HL-60 (cell line): ENCODE results near the gene TJP3.

ENCODE experiments used
- DNase-seq, 2 experiments: peaks; one replicate each; pipeline ENCODE4 v3.0.0-alpha.2; 2010 to 2020; ENCODE audit warnings: low read depth in 1 of 2, low spot score in 1 of 2
- H3K27ac ChIP-seq: fragments of 250-450 bp; sonication (Bioruptor Pico); replicated peaks from 2 replicates; pipeline ENCODE4 v1.5.1; 2020; ENCODE audit warnings: mild to moderate bottlenecking, moderate library complexity
- H3K27me3 ChIP-seq: fragments of 250-450 bp; sonication (Bioruptor Pico); 2 replicates; pipeline ENCODE4 v1.5.1; 2021; ENCODE audit warnings: mild to moderate bottlenecking, moderate library complexity; ENCODE audit not compliant: insufficient read depth, poor library complexity, severe bottlenecking
- H3K4me3 ChIP-seq: replicated peaks from 2 replicates; pipeline ENCODE4 v1.5.1; 2011; ENCODE audit warnings: mild to moderate bottlenecking, control low read depth, low read length; ENCODE audit not compliant: insufficient read depth
- CTCF ChIP-seq: IDR thresholded peaks from one replicate; pipeline ENCODE4 v1.5.1; 2011; ENCODE audit warnings: low read length, control low read depth, inconsistent platforms; ENCODE audit not compliant: insufficient read depth
- GABPA ChIP-seq: IDR thresholded peaks from 2 replicates; pipeline ENCODE4 v1.6.1; 2012; ENCODE audit warnings: low read depth
- POLR2AphosphoS5 ChIP-seq: IDR thresholded peaks from 2 replicates; pipeline ENCODE4 v1.6.1; 2012; ENCODE audit warnings: low read depth
- REST ChIP-seq: IDR thresholded peaks from 2 replicates; pipeline ENCODE4 v1.6.1; 2012; ENCODE audit warnings: low read depth; ENCODE audit not compliant: insufficient replicate concordance
- SPI1 ChIP-seq: IDR thresholded peaks from 2 replicates; pipeline ENCODE4 v1.6.1; 2012; ENCODE audit warnings: low read depth, mild to moderate bottlenecking, borderline replicate concordance

TJP3 gene

GRCh38 chr19:3682741-3683404, 25.3 kb upstream of the TJP3 start:
- DNase-seq, result no peak
- H3K27me3 ChIP-seq, result no peaks in the 10 kb centered on the region
- H3K27ac ChIP-seq, result no peak overlapping the region
- no peak for TF ChIP-seq SPI1
- no peak for TF ChIP-seq GABPA
- no peak for TF ChIP-seq POLR2AphosphoS5
- TF ChIP-seq CTCF, result no peak
- no peak for TF ChIP-seq REST
- no peak overlapping the region for H3K4me3 ChIP-seq

GRCh38 chr19:3683405-3684053, 24.7 kb upstream of the TJP3 start:
- TF ChIP-seq SPI1 (no peak), REST (no peak), GABPA (no peak), CTCF (no peak), POLR2AphosphoS5 (no peak)

GRCh38 chr19:3684054-3684816, 23.9 kb upstream of the TJP3 start:
- Histone ChIP-seq H3K4me3 (no peak overlapping the region), H3K27ac (no peak overlapping the region)
- DNase-seq, result no peak

More at GRCh38 chr19:3683405-3684053, 24.7 kb upstream of the TJP3 start:
- no peak for DNase-seq
- Histone ChIP-seq H3K4me3 (no peak overlapping the region), H3K27ac (no peak overlapping the region), H3K27me3 (no peaks in the 10 kb centered on the region)

More at GRCh38 chr19:3684054-3684816, 23.9 kb upstream of the TJP3 start:
- H3K27me3 ChIP-seq, result no peaks in the 10 kb centered on the region
- TF ChIP-seq REST (no peak), POLR2AphosphoS5 (no peak), CTCF (no peak), GABPA (no peak), SPI1 (no peak)
